ENCODE measurements around the gene C1QTNF6.

DNA sequence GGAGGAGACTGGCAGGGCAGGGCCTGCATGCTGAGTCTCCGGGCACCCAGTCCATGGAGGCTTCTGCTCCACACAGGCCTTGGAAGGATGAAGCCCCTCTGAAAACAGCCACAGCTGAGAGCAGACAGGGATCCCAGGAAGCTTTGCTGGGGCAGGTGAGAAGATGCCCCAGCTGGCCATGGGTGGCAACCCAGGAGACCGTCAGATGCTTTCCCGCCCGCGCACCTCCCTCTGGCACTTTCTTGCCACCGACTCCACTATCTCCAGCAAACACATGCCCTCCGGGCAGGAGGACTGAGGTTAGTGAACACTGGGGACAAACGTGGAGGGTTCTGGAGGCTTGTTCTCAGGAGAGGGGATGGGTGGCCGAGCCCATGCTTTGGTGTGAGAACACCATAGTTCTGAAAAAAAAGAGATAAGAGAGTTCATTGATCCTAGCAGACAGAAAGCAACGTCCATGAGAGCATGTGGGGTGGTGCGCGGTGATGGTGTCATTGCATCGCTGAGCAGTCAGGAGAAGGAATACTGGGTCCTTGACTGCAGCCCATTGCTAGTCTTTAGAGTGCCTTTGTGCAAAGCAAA lies 2.3 kb downstream of the C1QTNF6 start:
- no peak for TF ChIP-seq EZH2 (IDR thresholded peaks at IDR 0.05; ENCODE audit: low read length, missing control alignments)
- TF ChIP-seq, protein P1, sequence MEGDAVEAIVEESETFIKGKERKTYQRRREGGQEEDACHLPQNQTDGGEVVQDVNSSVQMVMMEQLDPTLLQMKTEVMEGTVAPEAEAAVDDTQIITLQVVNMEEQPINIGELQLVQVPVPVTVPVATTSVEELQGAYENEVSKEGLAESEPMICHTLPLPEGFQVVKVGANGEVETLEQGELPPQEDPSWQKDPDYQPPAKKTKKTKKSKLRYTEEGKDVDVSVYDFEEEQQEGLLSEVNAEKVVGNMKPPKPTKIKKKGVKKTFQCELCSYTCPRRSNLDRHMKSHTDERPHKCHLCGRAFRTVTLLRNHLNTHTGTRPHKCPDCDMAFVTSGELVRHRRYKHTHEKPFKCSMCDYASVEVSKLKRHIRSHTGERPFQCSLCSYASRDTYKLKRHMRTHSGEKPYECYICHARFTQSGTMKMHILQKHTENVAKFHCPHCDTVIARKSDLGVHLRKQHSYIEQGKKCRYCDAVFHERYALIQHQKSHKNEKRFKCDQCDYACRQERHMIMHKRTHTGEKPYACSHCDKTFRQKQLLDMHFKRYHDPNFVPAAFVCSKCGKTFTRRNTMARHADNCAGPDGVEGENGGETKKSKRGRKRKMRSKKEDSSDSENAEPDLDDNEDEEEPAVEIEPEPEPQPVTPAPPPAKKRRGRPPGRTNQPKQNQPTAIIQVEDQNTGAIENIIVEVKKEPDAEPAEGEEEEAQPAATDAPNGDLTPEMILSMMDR (conservative IDR thresholded peaks at IDR 0.05 in 1 of 2, IDR thresholded peaks at IDR 0.05 in 1 of 2; ENCODE audit: low read depth in 1 of 2, low read length in 2 of 2) = no peak

All from fibroblast of lung (primary cell).